DOHH2 (cell line): Measurements from ENCODE around the gene KRT17.

ENCODE experiments used
- CTCF ChIP-seq: fragments of 200-600 bp; sonication (generic); IDR thresholded peaks from one replicate; pipeline ENCODE4 v1.5.1; 2014; ENCODE audit warnings: antibody characterized with exemption, mild to moderate bottlenecking, low read depth, low read length; ENCODE audit not compliant: poor library complexity, severe bottlenecking
- EZH2phosphoT487 ChIP-seq: fragments of 200-600 bp; sonication (generic); IDR thresholded peaks from 2 replicates; pipeline ENCODE4 v1.6.1; 2017; ENCODE audit warnings: borderline replicate concordance, mild to moderate bottlenecking, antibody characterized with exemption, low read length, moderate library complexity, mixed read lengths

GRCh38 chr17:41581366-41582060, 42.9 kb downstream of the KRT17 start:
- TF ChIP-seq CTCF (no peak), EZH2phosphoT487 (no peak)
